Prostate gland (tissue), 2 donors: ENCODE results near the gene ARHGAP24. TPM values are rescaled to one million over a fixed set of nuclear protein-coding genes. Genes with fewer than 3 reads are reported as not detected.

Experiments
- DNase-seq: peaks from one replicate; pipeline ENCODE4 v3.0.0-alpha.2; 2019; ENCODE audit warnings: low spot score
- H3K27ac ChIP-seq, 2 donors: fragments of 200-600 bp; sonication (generic); 2 replicates each; pipeline ENCODE4 v1.5.1; 2017 to 2019
- H3K27me3 ChIP-seq: fragments of 200-600 bp; sonication (generic); replicated peaks from 2 replicates; pipeline ENCODE4 v1.5.1; 2019; ENCODE audit not compliant: insufficient read depth
- H3K36me3 ChIP-seq, 2 donors: fragments of 200-600 bp; sonication (generic); 1 replicate in 1 of 2; 2 replicates in 1 of 2; pipeline versions ENCODE4 v1.5.1 to v1.8.1; 2017 to 2019
- H3K4me1 ChIP-seq: fragments of 200-600 bp; sonication (generic); replicated peaks from 2 replicates; pipeline ENCODE4 v1.5.1; 2019
- H3K4me3 ChIP-seq, 2 donors: fragments of 200-600 bp; sonication (generic); 2 replicates each; pipeline ENCODE4 v1.5.1; 2017 to 2019
- H3K9me3 ChIP-seq: fragments of 200-600 bp; sonication (generic); 2 replicates; pipeline ENCODE4 v1.5.1; 2017
- POLR2A ChIP-seq: fragments of 450-650 bp; IDR thresholded peaks from one replicate; pipeline ENCODE4 v1.6.1; 2016; ENCODE audit warnings: antibody characterized with exemption, mild to moderate bottlenecking
- POLR2AphosphoS5 ChIP-seq: sonication (generic); formaldehyde crosslinking; IDR thresholded peaks from one replicate; pipeline ENCODE4 v1.6.1; 2017; ENCODE audit warnings: antibody characterized with exemption
- WGBS: methylation state at CpG from one replicate; pipeline ENCODE4 v1.1.5; 2018; 5-methylcytosine and 5-hydroxymethylcytosine counted together
- intact Hi-C: fragments of 100-400 bp; cut with DNase I; formaldehyde crosslinking; loops from one replicate; pipeline ENCODE4 v1.14.2; 2022
- total RNA-seq, 2 donors: library from RNA; depleted of rRNA; stranded (reverse); fragments of >200 nt; gene quantifications; one replicate each; pipeline ENCODE4 v1.1.0, GENCODE V29; 2016
- TF ChIP-seq, protein P1 (sequence below), 4 experiments: fragments of 200-600 bp in 2 of 4; fragments of 450-650 bp in 2 of 4; sonication (generic) in 2 of 4; IDR thresholded peaks; 1 replicate in 3 of 4; 2 replicates in 1 of 4; pipeline ENCODE4 v1.5.1; 2016 to 2019; ENCODE audit warnings: antibody characterized with exemption in 4 of 4, mild to moderate bottlenecking in 2 of 4, moderate library complexity in 2 of 4

ARHGAP24 gene
- total RNA-seq, 2 donors from 2014 or later, result 6.7 to 7.4 TPM

- Histone ChIP-seq H3K9me3 (no peaks in the 10 kb centered on the region), H3K27ac (no peak overlapping the region), H3K4me3 (no peak overlapping the region), H3K36me3 (no peaks in the 10 kb centered on the region), H3K27me3 (no peaks in the 10 kb centered on the region), H3K4me1 (no peaks in the 10 kb centered on the region)
- intact Hi-C loops, result no loop called here
- 88% methylated on average over 3 of the region's 3 CpGs for WGBS
- no peak for DNase-seq
- TF ChIP-seq, protein P1, sequence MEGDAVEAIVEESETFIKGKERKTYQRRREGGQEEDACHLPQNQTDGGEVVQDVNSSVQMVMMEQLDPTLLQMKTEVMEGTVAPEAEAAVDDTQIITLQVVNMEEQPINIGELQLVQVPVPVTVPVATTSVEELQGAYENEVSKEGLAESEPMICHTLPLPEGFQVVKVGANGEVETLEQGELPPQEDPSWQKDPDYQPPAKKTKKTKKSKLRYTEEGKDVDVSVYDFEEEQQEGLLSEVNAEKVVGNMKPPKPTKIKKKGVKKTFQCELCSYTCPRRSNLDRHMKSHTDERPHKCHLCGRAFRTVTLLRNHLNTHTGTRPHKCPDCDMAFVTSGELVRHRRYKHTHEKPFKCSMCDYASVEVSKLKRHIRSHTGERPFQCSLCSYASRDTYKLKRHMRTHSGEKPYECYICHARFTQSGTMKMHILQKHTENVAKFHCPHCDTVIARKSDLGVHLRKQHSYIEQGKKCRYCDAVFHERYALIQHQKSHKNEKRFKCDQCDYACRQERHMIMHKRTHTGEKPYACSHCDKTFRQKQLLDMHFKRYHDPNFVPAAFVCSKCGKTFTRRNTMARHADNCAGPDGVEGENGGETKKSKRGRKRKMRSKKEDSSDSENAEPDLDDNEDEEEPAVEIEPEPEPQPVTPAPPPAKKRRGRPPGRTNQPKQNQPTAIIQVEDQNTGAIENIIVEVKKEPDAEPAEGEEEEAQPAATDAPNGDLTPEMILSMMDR (IDR thresholded peaks at IDR 0.05), result no peak
- no peak for TF ChIP-seq POLR2AphosphoS5
- no peak for TF ChIP-seq POLR2A
Observed at GRCh38 chr4:85703096-85703495, 228.1 kb downstream of the ARHGAP24 start.

DNA sequence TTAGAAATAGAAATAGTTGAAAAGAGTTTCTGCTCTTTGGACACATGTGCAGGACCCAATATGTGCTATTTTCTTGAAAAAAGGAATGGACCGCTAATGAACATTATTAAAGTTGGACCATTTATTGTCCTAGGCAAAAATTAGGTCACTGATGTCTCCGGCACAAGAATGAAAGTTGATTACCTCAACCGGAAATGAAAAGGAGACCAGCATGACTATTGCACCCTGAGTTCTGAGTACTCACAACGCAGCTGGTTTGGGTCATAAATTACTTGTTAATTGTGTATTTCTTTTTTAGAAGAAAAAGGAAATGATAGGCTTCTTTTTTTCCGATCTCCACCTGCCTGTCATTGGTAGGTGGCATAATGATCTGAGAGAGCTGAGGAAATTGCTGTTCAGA lies 232.7 kb downstream of the ARHGAP24 start:
- no peaks in the 10 kb centered on the region for H3K27me3 ChIP-seq
- TF ChIP-seq POLR2A (no peak), POLR2AphosphoS5 (no peak)
- TF ChIP-seq, protein P1 (IDR thresholded peaks at IDR 0.05), result no peak
- WGBS, result 78% methylated on average over 5 of the region's 5 CpGs
- H3K9me3 ChIP-seq, result no peaks in the 10 kb centered on the region
- intact Hi-C loops, result no loop called here
- H3K4me1 ChIP-seq, result no peaks in the 10 kb centered on the region
- H3K4me3 ChIP-seq, result no peak overlapping the region
- H3K36me3 ChIP-seq, result no peaks in the 10 kb centered on the region
- DNase-seq, result no peak
- H3K27ac ChIP-seq, result no peak overlapping the region

DNA sequence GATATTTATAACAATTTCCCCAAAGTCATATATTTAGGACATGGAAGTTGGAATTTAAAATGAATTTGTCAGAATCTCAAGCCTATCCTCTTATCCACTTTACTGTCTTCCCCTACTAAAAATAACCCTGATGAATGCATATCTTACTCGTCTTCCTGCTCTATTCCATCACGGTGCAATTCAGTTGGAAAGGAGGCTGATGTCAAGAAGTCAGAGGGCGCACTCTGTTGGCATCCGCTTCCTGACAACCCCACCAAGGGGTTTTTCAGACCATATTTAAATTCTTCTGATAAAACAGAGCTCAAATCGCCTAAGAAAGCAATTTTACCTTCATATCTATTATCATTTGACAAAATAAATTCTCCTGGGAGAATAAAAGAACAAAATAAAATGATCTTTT lies 233.5 kb downstream of the ARHGAP24 start:
- Histone ChIP-seq H3K4me1 (no peaks in the 10 kb centered on the region), H3K9me3 (no peaks in the 10 kb centered on the region), H3K27ac (no peak overlapping the region), H3K27me3 (no peaks in the 10 kb centered on the region), H3K36me3 (no peaks in the 10 kb centered on the region), H3K4me3 (no peak overlapping the region)
- DNase-seq, result no peak
- TF ChIP-seq POLR2A (no peak), POLR2AphosphoS5 (no peak)
- TF ChIP-seq, protein P1 (IDR thresholded peaks at IDR 0.05), result no peak
- intact Hi-C loops, result no loop called here
- 69% methylated on average over 5 of the region's 5 CpGs for WGBS

DNA sequence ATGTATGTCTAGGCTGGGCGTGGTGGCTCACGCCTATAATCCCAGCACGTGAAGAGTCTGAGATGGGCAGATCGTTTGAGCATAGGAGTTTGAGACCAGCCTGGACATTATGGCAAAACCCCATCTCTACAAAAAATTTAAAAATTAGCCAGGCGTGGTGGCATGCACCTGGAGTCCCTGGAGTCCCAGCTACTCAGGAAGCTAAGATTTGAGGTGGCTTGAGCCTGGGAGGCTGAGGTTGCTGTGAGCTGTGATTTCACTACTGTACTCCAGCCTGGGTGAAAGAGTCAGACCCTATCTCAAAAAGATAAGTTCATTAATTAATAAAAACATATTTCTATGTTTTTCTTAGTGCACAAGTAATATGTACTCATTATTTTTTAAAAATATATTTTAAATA lies 238.1 kb downstream of the ARHGAP24 start:
- no peaks in the 10 kb centered on the region for H3K36me3 ChIP-seq
- H3K9me3 ChIP-seq, result no peaks in the 10 kb centered on the region
- H3K27ac ChIP-seq, result no peak overlapping the region
- H3K4me3 ChIP-seq, result no peak overlapping the region
- WGBS, result 91% methylated on average over 5 of the region's 5 CpGs
- no peaks in the 10 kb centered on the region for H3K4me1 ChIP-seq
- TF ChIP-seq POLR2A (no peak), POLR2AphosphoS5 (no peak)
- TF ChIP-seq, protein P1 (IDR thresholded peaks at IDR 0.05), result no peak
- intact Hi-C loops, result no loop called here
- DNase-seq, result no peak
- no peaks in the 10 kb centered on the region for H3K27me3 ChIP-seq

GRCh38 chr4:85715991-85716737 lies 241.2 kb downstream of the ARHGAP24 start:
- Histone ChIP-seq H3K27me3 (no peaks in the 10 kb centered on the region), H3K36me3 (no peaks in the 10 kb centered on the region), H3K4me3 (no peak overlapping the region), H3K27ac (no peak overlapping the region), H3K4me1 (no peaks in the 10 kb centered on the region), H3K9me3 (no peaks in the 10 kb centered on the region)
- no peak for DNase-seq
- WGBS, result 55% methylated on average over 3 of the region's 3 CpGs
- TF ChIP-seq, protein P1 (IDR thresholded peaks at IDR 0.05), result no peak
- no peak for TF ChIP-seq POLR2A
- no peak for TF ChIP-seq POLR2AphosphoS5
- intact Hi-C loops, result no loop called here
